ENCODE data around the gene FAM3A.

GRCh38 chrX:154532690-154533089 lies 16.7 kb upstream of the FAM3A start:
- TF ChIP-seq CTCF (IDR thresholded peaks at IDR 0.05) = no peak
- no peak for TF ChIP-seq POLR2A (IDR thresholded peaks at IDR 0.05)

Data from esophagus squamous epithelium (tissue), 4 donors.